ENCODE results near the gene ZNF19. TPM values are rescaled to one million over a fixed set of nuclear protein-coding genes. Genes with fewer than 3 reads are reported as not detected.

Gene ZNF19
- polyA plus RNA-seq (2011; rRNA removed) (3.9 and 4.4 TPM in 2 replicates), polyA plus RNA-seq (2017; fragmentation: RNase III; extraction: RNeasy Plus Mini Kit Qiagen cat#74134 plus additional on column Dnase treatment) (2.0 to 2.4 TPM (median 2.3 TPM) in 3 replicates), polyA minus RNA-seq (2011; rRNA and poly(A)+ RNA removed) (7.1 and 9.2 TPM in 2 replicates)
- polyA plus RNA-seq (2012; cell fraction: cytosol; rRNA removed), result 0.67 and 0.96 TPM in 2 replicates
- 0.78 and 1.7 TPM in 2 replicates for polyA plus RNA-seq (2012; cell fraction: nucleus; rRNA removed)

DNA sequence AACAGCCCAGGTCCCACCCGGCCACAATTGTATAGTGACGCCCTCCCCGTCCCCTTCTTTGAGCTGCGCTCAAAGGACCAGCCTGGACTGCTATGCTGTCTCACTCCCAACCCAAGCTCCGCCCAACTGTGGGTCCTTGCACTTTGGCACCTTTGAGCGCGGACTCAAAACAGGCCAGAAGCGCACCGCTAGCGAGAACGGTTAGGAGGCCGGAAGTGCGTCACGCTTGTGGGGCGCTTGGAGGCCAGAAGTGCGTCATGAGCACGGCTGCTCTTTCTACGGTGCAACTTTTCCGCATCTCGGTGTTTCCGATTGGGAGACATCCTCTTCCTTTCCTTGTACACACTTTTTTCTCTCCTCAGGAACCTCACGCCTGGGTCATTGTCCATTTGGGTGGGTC lies at the start of gene ZNF19:
Gene ZNF19, minus strand, starts transcription at position 203 of the 400 bp plus-strand sequence. CDS start 7,210 bp downstream, outside the sequence.
- DNase-seq (ENCODE audit: low read depth in 1 of 2, low spot score in 1 of 2), result no peak
- no peak for ATAC-seq
- Histone ChIP-seq H3K27ac (no peak within 1 kb of the TSS), H3K4me1 (no peaks in the 10 kb centered on the region), H3K4me3 (no peak within 1 kb of the TSS), H3K4me2 (no peak within 1 kb of the TSS), H3K9me3 (no peaks in the 10 kb centered on the region)
- no peak for FAIRE-seq
- CTCF ChIA-PET, result interaction anchor here (0.9 to 4.7 kb wide), 5 partner anchors 11 to 122 kb away, joined by 3 to 25 read pairs (median 4); no protein-coding TSS in a partner anchor
- 88% methylated on average over 22 of the region's 22 CpGs for WGBS (ENCODE audit: missing lambda C conversion rate)
- POLR2A ChIA-PET, result no interaction called here
- TF ChIP-seq ZNF302 (CRISPR knock-in tag; IDR thresholded peaks at IDR 0.05) (no peak), KDM1A (IDR thresholded peaks at IDR 0.05; ENCODE audit: low read depth) (no peak), HDAC2 (IDR thresholded peaks at IDR 0.05) (no peak), FOXS1 (CRISPR knock-in tag; IDR thresholded peaks at IDR 0.05) (no peak), CBX2 (IDR thresholded peaks at IDR 0.05; ENCODE audit: borderline replicate concordance, low read depth) (no peak)

GRCh38 chr16:71537643-71538042 lies 48.5 kb upstream of the ZNF19 start:
- peak; percentile 63 to 64 for DNase-seq (ENCODE audit: low read depth in 1 of 2, low spot score in 1 of 2)
- POLR2A ChIA-PET, result no interaction called here
- peak; percentile 84 for FAIRE-seq
- Histone ChIP-seq H3K9me3 (no peaks in the 10 kb centered on the region), H3K4me1 (no peaks in the 10 kb centered on the region), H3K4me2 (no peak overlapping the region), H3K4me3 (no peak overlapping the region), H3K27ac (no peak overlapping the region)
- 3% methylated on average over 6 of the region's 6 CpGs for WGBS (ENCODE audit: missing lambda C conversion rate)
- peak; percentile 92 to 93 for ATAC-seq
- CTCF ChIA-PET, result interaction anchor here (0.9 to 4.2 kb wide), 8 partner anchors 8 to 127 kb away, joined by 3 to 29 read pairs (median 12); partner anchors contain the start of gene CHST4
- no peak for TF ChIP-seq RARB (CRISPR knock-in tag; IDR thresholded peaks at IDR 0.05)
- peak; percentile 54; the same call in 2 of the 3 replicates for TF ChIP-seq SMC3 (IDR thresholded peaks at IDR 0.05)
- TF ChIP-seq, protein P1, sequence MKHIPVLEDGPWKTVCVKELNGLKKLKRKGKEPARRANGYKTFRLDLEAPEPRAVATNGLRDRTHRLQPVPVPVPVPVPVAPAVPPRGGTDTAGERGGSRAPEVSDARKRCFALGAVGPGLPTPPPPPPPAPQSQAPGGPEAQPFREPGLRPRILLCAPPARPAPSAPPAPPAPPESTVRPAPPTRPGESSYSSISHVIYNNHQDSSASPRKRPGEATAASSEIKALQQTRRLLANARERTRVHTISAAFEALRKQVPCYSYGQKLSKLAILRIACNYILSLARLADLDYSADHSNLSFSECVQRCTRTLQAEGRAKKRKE (CRISPR knock-in tag; IDR thresholded peaks at IDR 0.05; ENCODE audit: low read depth), result no peak
- TF ChIP-seq RAD21 (conservative IDR thresholded peaks at IDR 0.05 in 1 of 2, IDR thresholded peaks at IDR 0.05 in 1 of 2), result peak; percentile 61 to 71
- TF ChIP-seq CTCF (IDR thresholded peaks at IDR 0.05), result peak; percentile 63
- no peak for TF ChIP-seq TP53 (CRISPR knock-in tag; IDR thresholded peaks at IDR 0.05)

GRCh38 chr16:71536752-71537499 lies 47.8 kb upstream of the ZNF19 start:
- no peak for ATAC-seq
- 69% methylated on average over 23 of the region's 28 CpGs for WGBS (ENCODE audit: missing lambda C conversion rate)

More at GRCh38 chr16:71536752-71537499, 47.8 kb upstream of the ZNF19 start:
- DNase-seq (ENCODE audit: low read depth in 1 of 2, low spot score in 1 of 2) (no peak), FAIRE-seq (no peak)
- TF ChIP-seq, protein P2, sequence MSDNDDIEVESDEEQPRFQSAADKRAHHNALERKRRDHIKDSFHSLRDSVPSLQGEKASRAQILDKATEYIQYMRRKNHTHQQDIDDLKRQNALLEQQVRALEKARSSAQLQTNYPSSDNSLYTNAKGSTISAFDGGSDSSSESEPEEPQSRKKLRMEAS (IDR thresholded peaks at IDR 0.05), result no peak
- TF ChIP-seq CEBPB (IDR thresholded peaks at IDR 0.05) (no peak), PHF8 (IDR thresholded peaks at IDR 0.05; ENCODE audit: borderline replicate concordance, low read depth) (no peak), HOXA7 (CRISPR knock-in tag; IDR thresholded peaks at IDR 0.05) (no peak), NR3C1 (IDR thresholded peaks at IDR 0.05) (no peak), JUN (IDR thresholded peaks at IDR 0.05) (no peak), HOXB13 (CRISPR knock-in tag; IDR thresholded peaks at IDR 0.05; ENCODE audit: low read depth) (no peak), EHF (CRISPR knock-in tag; IDR thresholded peaks at IDR 0.05) (no peak), TP53 (CRISPR knock-in tag; IDR thresholded peaks at IDR 0.05) (no peak), GATA3 (IDR thresholded peaks at IDR 0.05; ENCODE audit: borderline replicate concordance) (no peak), POLR2A (IDR thresholded peaks at IDR 0.05; ENCODE audit: low read length) (no peak), NFE2L2 (conservative IDR thresholded peaks at IDR 0.05; ENCODE audit: low read length) (no peak), FOXS1 (CRISPR knock-in tag; IDR thresholded peaks at IDR 0.05) (no peak), RFX5 (IDR thresholded peaks at IDR 0.05) (no peak)
- POLR2A ChIA-PET, result no interaction called here
- Histone ChIP-seq H3K27ac (no peak overlapping the region), H3K4me1 (no peaks in the 10 kb centered on the region), H3K4me3 (no peak overlapping the region), H3K4me2 (no peak overlapping the region), H3K9me3 (no peaks in the 10 kb centered on the region)
- CTCF ChIA-PET, result interaction anchor here (0.9 to 4.2 kb wide), 6 partner anchors 9 to 766 kb away, joined by 3 to 14 read pairs (median 6); no protein-coding TSS in a partner anchor
